DND-41 (cell line): ENCODE results near the gene FLOT1.

Experiments used
- CTCF ChIP-seq: IDR thresholded peaks from 2 replicates; pipeline ENCODE4 v1.5.1; 2012; ENCODE audit warnings: borderline replicate concordance, low read length, moderate library complexity, mild to moderate bottlenecking; ENCODE audit not compliant: poor library complexity, severe bottlenecking; ENCODE audit errors: extremely low read depth
- EZH2 ChIP-seq: IDR thresholded peaks from 3 replicates; pipeline ENCODE4 v1.6.1; 2012; ENCODE audit warnings: borderline replicate concordance, low read depth, mild to moderate bottlenecking, moderate library complexity, low read length, inconsistent platforms; ENCODE audit not compliant: severe bottlenecking

GRCh38 chr6:30740540-30740870, 2.0 kb downstream of the FLOT1 start:
- TF ChIP-seq CTCF (no peak), EZH2 (no peak)
